Myocyte (in vitro differentiated cells): ENCODE data around the gene RPP30. TPM values are rescaled to one million over a fixed set of nuclear protein-coding genes. Genes with fewer than 3 reads are reported as not detected.
A peak's percentile ranks its signal among the peaks of the same experiment; 100 is the strongest.

Experiments
- DNase-seq: peaks from one replicate; pipeline ENCODE4 v3.0.0-alpha.2; 2012; ENCODE audit warnings: low read depth
- total RNA-seq: library from RNA; depleted of rRNA; stranded (reverse); fragments of >200 nt; gene quantifications from 2 replicates; pipeline ENCODE4 v1.2.3, GENCODE V29; 2014

RPP30 gene
- total RNA-seq, 1 donor from 2014 or later = 44.1 TPM

DNA sequence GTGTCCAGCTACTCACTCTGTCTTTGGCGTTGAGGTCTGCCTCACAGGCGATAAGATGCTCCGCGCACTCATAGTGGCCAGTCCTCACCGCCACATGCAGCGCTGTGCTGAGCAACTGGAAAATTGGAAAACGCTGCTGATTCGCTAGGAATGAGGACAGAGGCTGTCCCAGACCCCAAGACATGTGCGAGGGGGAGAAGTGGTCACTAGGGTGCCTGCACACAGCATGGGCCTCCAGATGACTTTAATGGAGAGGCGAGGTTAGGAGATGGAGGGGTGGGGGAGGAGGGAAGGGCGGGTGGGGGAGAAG, 43.9 kb downstream of the RPP30 start:
- DNase-seq = peak; percentile 50

DNA sequence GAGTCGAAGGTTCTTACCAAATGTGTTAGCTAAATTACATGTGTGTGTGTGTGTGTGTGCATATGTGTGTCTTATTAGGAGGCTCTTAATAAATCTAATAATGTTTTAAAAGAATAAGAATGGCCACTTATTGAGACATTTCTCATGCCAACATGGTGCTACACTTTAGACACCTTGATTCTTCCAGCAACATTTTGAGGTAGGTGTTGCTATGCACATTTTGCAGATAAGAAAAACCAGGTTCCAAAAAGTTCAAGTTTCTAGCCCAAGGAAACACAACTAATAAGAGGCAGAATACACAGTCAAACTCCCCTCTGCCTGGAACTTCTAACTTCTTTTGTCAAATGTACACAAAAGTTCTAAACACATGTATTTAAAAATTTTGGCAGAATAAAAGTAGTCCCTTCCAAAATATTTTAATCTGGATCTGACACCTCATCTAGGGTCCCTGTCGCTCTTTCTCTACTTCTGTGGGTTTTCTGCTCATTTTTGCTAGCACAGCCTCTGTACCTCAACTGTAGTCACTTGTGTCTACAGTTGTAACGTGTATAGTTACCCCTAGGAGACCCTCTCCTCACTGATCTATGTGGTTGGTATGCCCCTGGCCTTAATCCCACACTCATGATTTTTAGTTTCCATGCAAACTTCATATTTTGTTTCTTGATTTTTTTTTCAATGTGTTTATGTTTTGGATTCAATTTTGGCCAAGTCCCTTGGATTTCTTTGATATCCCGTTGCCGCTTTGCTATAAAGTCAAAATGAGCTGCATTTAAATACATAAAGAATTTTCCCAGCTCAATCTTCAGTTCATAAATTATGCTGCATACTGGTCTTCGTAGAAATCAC, 44.8 kb downstream of the RPP30 start:
- DNase-seq = peak; percentile 30

DNA sequence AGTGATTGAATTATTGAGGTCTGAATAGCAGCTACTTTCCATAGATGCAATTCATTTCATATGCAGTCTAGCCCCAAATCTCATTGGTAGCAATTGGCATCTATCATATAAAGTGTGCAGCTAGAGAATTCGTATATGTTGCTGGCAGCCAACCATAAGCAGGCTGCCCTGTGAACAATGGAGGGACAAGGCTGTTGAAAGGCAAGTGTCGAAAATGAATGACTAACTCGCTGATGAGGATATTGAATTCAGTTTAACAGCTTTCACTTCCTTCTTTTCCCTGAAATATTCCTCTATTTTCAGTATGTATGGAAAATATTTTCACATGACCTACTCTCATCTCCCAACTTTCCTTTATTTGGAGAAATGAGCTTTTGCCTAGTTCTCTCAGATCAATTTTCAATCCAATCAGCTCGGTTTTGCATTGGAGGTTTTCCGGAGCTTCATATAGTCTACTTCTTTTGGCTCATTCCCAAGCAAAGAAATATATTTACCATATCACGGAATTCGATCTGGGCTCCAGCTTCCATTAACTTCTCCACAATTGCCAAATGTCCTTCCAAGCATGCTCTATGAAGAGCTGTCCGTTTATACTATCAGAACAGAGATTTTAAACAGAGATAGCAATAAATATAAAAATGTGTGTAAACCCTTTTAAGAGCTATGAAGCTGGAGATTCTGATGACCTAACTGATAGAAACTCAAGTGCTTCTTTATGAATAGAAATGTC, 45.6 kb downstream of the RPP30 start:
- peak; percentile 26 for DNase-seq

DNA sequence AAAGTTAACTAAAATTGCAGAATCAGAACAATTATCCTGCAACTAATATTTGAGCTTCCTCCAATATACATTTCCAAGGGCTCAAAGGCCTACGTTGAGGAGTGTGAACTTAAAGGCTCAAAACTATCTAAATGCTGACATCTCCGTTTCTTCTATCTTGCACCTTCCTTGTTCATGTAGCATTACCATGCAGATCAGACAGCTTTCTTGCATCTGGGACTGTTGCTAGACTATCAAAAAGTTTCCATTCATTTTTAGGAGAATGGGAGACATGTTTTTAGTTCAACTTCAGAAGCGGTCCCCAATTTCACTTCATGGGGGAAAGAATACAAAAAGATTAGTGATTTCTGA, 46.2 kb downstream of the RPP30 start:
- DNase-seq = peak; percentile 38

GRCh38 chr10:90919683-90920574, 48.2 kb downstream of the RPP30 start:
- peak; percentile 64 for DNase-seq

DNA sequence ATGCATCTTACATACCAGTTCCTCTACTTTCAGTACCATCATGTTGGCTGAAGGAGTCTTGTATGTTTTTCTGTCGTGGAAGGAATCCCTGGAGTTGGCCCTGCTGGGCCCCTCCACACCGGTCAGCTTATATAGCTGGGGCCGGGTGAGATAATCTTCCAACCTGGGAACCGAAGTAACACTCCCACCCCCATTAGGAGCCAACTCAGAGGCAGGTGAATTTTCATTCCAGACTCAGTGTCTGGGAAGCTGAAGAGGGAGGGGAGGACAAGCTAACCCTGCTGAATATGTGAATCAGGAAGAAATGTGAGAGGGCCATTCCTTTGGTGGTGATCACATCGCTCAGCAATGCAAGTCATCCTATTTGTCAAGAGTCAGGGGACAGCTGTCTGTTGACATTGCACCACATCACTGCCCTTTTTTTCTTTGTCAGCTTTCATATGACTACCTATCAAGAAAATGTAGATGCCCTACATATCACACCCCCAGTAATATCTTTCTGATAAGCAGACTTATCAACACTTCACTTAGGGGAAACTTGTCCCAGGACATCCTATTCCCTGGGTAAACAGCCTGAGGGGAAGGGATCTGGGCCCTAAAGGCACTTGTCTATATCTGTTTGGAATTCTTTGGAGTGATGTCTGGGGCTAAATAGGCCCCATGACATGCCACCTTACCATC, 49.4 kb downstream of the RPP30 start, which contains the start of gene ANKRD1:
Gene ANKRD1, minus strand, starts transcription at position 102 of the 681 bp plus-strand sequence. Its CDS starts 60 bp downstream, at position 42.
- peak; percentile 99 for DNase-seq

- peak; percentile 21 for DNase-seq
Measured at GRCh38 chr10:90921906-90922305, 50.1 kb downstream of the RPP30 start.

GRCh38 chr10:90923111-90923731, 51.4 kb downstream of the RPP30 start:
- no peak for DNase-seq

DNA sequence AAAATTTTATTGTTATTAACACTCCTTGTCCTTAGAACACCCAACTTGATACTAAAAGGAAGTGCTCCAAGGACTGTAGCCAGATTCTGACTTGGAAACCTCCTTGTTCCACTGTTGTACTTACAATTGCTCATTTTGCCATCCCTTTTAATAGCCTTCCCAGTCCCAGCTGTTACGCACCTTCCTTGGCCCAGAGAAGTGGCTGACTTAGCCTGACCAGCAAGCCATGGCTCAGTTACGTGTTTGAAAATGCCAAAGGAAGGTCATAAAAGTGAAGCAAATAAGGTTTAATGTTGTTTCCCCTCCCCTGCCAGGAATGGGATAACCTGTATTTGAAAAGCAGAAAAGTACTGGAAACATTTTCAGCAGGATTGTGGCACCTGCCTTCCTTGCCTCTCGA, 52.8 kb downstream of the RPP30 start:
- peak; percentile 39 for DNase-seq

- peak; percentile 28 for DNase-seq
Measured at GRCh38 chr10:90925079-90926029, 53.6 kb downstream of the RPP30 start.

DNA sequence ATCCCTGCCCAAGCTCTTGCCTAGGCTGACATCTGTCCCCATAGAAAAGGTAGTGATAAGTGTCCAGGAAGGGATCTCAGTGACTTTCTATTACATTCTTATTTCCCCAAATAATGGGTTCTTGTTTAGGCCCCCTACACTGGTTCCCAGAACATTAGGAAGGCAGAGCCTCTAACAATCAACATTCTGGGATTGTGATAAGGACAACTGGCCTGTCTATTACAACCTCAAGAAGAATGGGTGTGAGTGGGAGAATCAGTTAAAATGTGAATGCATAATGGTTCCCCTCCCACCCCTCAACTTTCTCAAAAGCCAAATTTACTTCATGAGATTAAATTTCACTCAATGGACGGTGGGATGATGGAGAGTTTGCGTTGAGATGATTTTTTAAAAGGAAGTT, 55.5 kb downstream of the RPP30 start:
- no peak for DNase-seq

DNA sequence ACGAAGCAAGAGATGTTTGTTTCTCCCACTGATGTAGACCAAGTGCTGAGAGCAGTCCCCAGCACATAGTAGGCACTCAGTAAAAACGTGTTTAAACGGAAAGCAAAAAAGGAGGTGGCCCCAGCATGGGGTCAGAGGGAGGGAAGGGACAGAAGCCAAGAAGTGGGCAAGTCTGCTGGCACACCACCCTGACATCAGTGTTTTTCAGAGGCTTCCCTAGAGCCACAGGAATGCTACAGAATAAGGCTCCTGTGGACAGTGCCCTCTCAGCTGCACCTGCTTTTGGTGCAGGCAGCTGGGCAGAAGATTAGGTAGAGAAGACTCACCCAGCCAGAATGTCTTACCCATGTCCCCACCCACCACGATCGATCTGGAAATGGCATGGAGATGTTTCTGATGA, 57.4 kb downstream of the RPP30 start:
- DNase-seq = peak; percentile 96

GRCh38 chr10:90930070-90930837, 58.5 kb downstream of the RPP30 start:
- peak; percentile 95 for DNase-seq

DNA sequence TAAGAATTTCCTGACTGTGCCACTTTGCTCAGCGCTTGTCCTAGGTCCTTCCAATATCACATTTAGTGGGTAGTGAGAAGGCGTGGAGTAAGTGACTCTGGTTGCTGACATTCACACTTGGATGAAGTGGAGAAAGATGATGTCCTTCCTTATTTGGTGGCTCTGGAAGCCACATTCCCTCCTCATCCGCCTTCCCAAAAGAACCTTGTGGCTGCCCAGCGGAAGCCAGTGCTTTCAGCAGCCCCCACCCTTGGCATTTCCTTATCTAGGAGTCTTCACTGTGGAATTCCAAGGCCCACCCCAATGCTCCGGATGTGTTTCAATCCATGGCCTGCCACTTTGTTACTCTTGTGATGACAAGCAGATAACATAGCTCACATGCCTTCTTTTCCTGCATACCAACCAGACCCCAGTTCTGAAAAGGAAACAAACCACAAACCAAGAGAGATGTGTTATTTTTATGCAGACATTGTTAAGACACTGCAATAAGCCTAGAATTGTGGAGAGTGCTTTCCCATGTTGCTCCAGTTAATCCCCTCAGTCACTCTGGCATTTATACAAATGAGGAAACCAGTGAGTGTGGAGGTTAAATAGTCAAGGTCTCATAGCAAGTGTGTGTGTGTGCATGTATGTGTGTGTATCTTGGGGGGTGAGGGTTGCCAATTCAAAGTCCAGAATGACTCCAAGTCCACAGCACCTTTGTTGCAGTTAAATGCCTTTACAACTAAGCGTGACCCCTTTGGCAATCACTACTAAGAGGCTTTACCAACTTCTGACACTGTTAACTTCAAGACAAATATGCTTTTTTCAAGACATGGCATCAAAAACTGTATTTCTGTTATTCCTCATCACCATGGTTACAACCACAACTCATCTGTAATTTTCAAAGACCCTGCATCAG, 59.4 kb downstream of the RPP30 start:
- DNase-seq = peak; percentile 99

GRCh38 chr10:90935581-90936275, 64.0 kb downstream of the RPP30 start:
- peak; percentile 51 for DNase-seq

DNA sequence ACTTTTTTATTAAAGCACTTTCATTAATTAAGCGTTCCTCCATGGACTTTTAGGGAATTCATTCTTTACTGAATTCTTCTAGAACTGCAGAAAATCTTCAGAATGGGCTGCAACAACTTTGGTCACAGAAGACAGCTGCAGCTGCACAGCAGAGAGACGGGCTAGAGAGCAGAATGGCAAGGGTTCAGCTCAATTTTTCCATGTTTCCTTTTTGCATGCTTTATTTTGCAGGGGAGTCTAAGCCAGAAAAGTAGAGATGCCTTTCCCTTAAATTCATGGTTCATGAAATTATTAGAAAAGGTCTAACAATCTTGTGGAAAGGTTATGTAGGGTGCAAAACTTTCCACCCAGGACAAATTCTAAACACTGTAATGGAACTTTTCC, 64.5 kb downstream of the RPP30 start:
- no peak for DNase-seq
